Keratinocyte (primary cell): Measurements from ENCODE around the gene MAST2. TPM values are rescaled to one million over a fixed set of nuclear protein-coding genes. Genes with fewer than 3 reads are reported as not detected.

Experiments
- DNase-seq: peaks from one replicate; pipeline ENCODE4 v3.0.0-alpha.2; 2011; ENCODE audit warnings: low read depth, missing footprints, low spot score
- FAIRE-seq: peaks from 2 replicates; lab custom pipeline; 2011; peaks lifted over from hg19 to GRCh38; lab: Jason Lieb, UNC
- H2AFZ ChIP-seq: 2 replicates; pipeline ENCODE4 v1.6.0; 2012; ENCODE audit warnings: low read length, control low read depth, inconsistent platforms; ENCODE audit not compliant: control insufficient read depth
- H3K27ac ChIP-seq: 2 replicates; pipeline ENCODE4 v1.5.1; 2011; ENCODE audit warnings: low read length; ENCODE audit not compliant: control insufficient read depth, insufficient read depth
- H3K27me3 ChIP-seq: 3 replicates; pipeline ENCODE4 v1.6.0; 2011; ENCODE audit warnings: low read length; ENCODE audit not compliant: control insufficient read depth, insufficient read depth; ENCODE audit errors: extremely low read depth
- H3K36me3 ChIP-seq, 2 experiments: 2 replicates in 1 of 2; 3 replicates in 1 of 2; pipeline ENCODE4 v1.5.1; 2011; ENCODE audit warnings: low read length in 2 of 2, mild to moderate bottlenecking in 1 of 2; ENCODE audit not compliant: control insufficient read depth in 2 of 2, insufficient read depth in 2 of 2; ENCODE audit errors: extremely low read depth in 1 of 2
- H3K4me1 ChIP-seq: 3 replicates; pipeline ENCODE4 v1.5.1; 2011; ENCODE audit warnings: low read length; ENCODE audit not compliant: control insufficient read depth, insufficient read depth; ENCODE audit errors: extremely low read depth
- H3K4me2 ChIP-seq: 3 replicates; pipeline ENCODE4 v1.6.0; 2011; ENCODE audit warnings: low read depth, low read length; ENCODE audit not compliant: control insufficient read depth, insufficient read depth; ENCODE audit errors: extremely low read depth
- H3K4me3 ChIP-seq, 3 experiments: fragments of 200-600 bp in 1 of 3; sonication (generic) in 1 of 3; 2 replicates in 2 of 3; 3 replicates in 1 of 3; pipeline ENCODE4 v1.5.1; 2011 to 2016; ENCODE audit warnings: low read length in 3 of 3, mild to moderate bottlenecking in 3 of 3, control low read depth in 2 of 3, inconsistent platforms in 1 of 3, low read depth in 1 of 3, mixed read lengths in 1 of 3, mixed run types in 1 of 3, moderate library complexity in 1 of 3; ENCODE audit not compliant: control insufficient read depth in 2 of 3, insufficient read depth in 2 of 3; ENCODE audit errors: extremely low read depth in 1 of 3
- H3K79me2 ChIP-seq: 2 replicates; pipeline ENCODE4 v1.6.0; 2012; ENCODE audit warnings: low read length; ENCODE audit not compliant: control insufficient read depth, insufficient read depth
- H3K9ac ChIP-seq: 3 replicates; pipeline ENCODE4 v1.6.0; 2011; ENCODE audit warnings: low read length; ENCODE audit not compliant: control insufficient read depth, insufficient read depth; ENCODE audit errors: extremely low read depth
- H3K9me1 ChIP-seq: 3 replicates; pipeline ENCODE4 v1.6.0; 2011; ENCODE audit warnings: low read length; ENCODE audit not compliant: control insufficient read depth, insufficient read depth; ENCODE audit errors: extremely low read depth
- H3K9me3 ChIP-seq: 2 replicates; pipeline ENCODE4 v1.5.1; 2012; ENCODE audit warnings: low read depth, low read length; ENCODE audit not compliant: control insufficient read depth
- H4K20me1 ChIP-seq: 3 replicates; pipeline ENCODE4 v1.6.0; 2011; ENCODE audit warnings: low read length; ENCODE audit not compliant: control insufficient read depth, insufficient read depth; ENCODE audit errors: extremely low read depth
- CTCF ChIP-seq, 3 experiments: IDR thresholded peaks in 1 of 3; conservative IDR thresholded peaks in 1 of 3; optimal IDR thresholded peaks in 1 of 3; 2 replicates in 2 of 3; 3 replicates in 1 of 3; pipeline versions ENCODE3 to v1.5.1; 2011; ENCODE audit warnings: low read length in 3 of 3, mild to moderate bottlenecking in 3 of 3, moderate library complexity in 2 of 3, control low read depth in 1 of 3, inconsistent platforms in 1 of 3; ENCODE audit not compliant: insufficient read depth in 2 of 3; ENCODE audit errors: extremely low read depth in 1 of 3
- EZH2 ChIP-seq: IDR thresholded peaks from one replicate; pipeline ENCODE4 v1.6.1; 2012; ENCODE audit warnings: inconsistent platforms, mild to moderate bottlenecking, low read length, moderate library complexity
- dilution Hi-C: fragments of 300-500 bp; cut with MboI; formaldehyde crosslinking; loops from one replicate; pipeline ENCODE4 v1.7.0; 2020; ENCODE audit warnings: low sequenced_read_pairs; ENCODE audit not compliant: extremely low pct_ligation_motif_present
- polyA plus RNA-seq, 5 experiments: library from polyadenylated mRNA; depleted of rRNA in 3 of 5; stranded (reverse) in 3 of 5; stranded (forward) in 1 of 5; unstranded in 1 of 5; fragments of >200 nt; gene quantifications; 1 replicate in 1 of 5; 2 replicates in 3 of 5; 3 replicates in 1 of 5; pipeline versions ENCODE4 v1.2.1 to v1.2.3, GENCODE V29; 2011 to 2012; ENCODE audit warnings: missing spikeins in 2 of 5, low read depth in 1 of 5, low replicate concordance in 1 of 5

The MAST2 gene
- polyA plus RNA-seq, 1 donor (not counting 4 experiments of a cell fraction or from before 2014, with no cell fraction given), result 12.2 TPM

- no peaks in the 10 kb centered on the region for H3K79me2 ChIP-seq
- dilution Hi-C loops, result no loop called here
- H3K9ac ChIP-seq, result no peak overlapping the region
- H3K4me3 ChIP-seq, result no peak overlapping the region
- H2AFZ ChIP-seq, result no peak overlapping the region
- no peak overlapping the region for H3K27ac ChIP-seq
- H3K27me3 ChIP-seq, result no peaks in the 10 kb centered on the region
- TF ChIP-seq EZH2, result no peak
- TF ChIP-seq CTCF (optimal IDR thresholded peaks at IDR 0.05 in 1 of 3, IDR thresholded peaks at IDR 0.05 in 1 of 3, conservative IDR thresholded peaks at IDR 0.05 in 1 of 3; ENCODE audit: extremely low read depth in 1 of 3, insufficient read depth in 2 of 3, low read length in 3 of 3), result no peak
- H3K9me3 ChIP-seq, result no peaks in the 10 kb centered on the region
- no peaks in the 10 kb centered on the region for H3K4me1 ChIP-seq
- H3K36me3 ChIP-seq, result no peaks in the 10 kb centered on the region
- H3K9me1 ChIP-seq, result no peaks in the 10 kb centered on the region
- FAIRE-seq (no peak), DNase-seq (no peak)
- H3K4me2 ChIP-seq, result no peak overlapping the region
- no peaks in the 10 kb centered on the region for H4K20me1 ChIP-seq
Observed at GRCh38 chr1:45998020-45998617, 194.7 kb downstream of the MAST2 start.

GRCh38 chr1:45999507-45999906 lies 196.1 kb downstream of the MAST2 start:
- Histone ChIP-seq H3K9me1 (no peaks in the 10 kb centered on the region), H3K27me3 (no peaks in the 10 kb centered on the region), H2AFZ (no peak overlapping the region), H3K9me3 (no peaks in the 10 kb centered on the region), H3K27ac (no peak overlapping the region), H3K9ac (no peak overlapping the region), H4K20me1 (no peaks in the 10 kb centered on the region), H3K36me3 (no peaks in the 10 kb centered on the region), H3K4me3 (no peak overlapping the region), H3K4me2 (no peak overlapping the region), H3K4me1 (no peaks in the 10 kb centered on the region), H3K79me2 (no peaks in the 10 kb centered on the region)
- dilution Hi-C loops, result no loop called here
- TF ChIP-seq CTCF (optimal IDR thresholded peaks at IDR 0.05 in 1 of 3, IDR thresholded peaks at IDR 0.05 in 1 of 3, conservative IDR thresholded peaks at IDR 0.05 in 1 of 3; ENCODE audit: extremely low read depth in 1 of 3, insufficient read depth in 2 of 3, low read length in 3 of 3) (no peak), EZH2 (no peak)
- no peak for FAIRE-seq
- DNase-seq, result no peak
